SK-N-SH treated with all-trans-retinoic acid at 6 μM for 48 hours (cell line): ENCODE results near the gene CYP2W1.

Experiments
- ATAC-seq: fragments of 200-7000 bp; cut with Tn5 transposase; 3 replicates; pipeline ENCODE4 v1.9.1; 2020; ENCODE audit warnings: mild to moderate bottlenecking, moderate library complexity
- ARNTL ChIP-seq: fragments of 450-650 bp; formaldehyde crosslinking; IDR thresholded peaks from 2 replicates; pipeline ENCODE4 v1.5.0; 2020; ENCODE audit warnings: low read depth, mild to moderate bottlenecking, moderate library complexity, borderline replicate concordance
- BACH2 ChIP-seq: fragments of 250-450 bp; sonication (Bioruptor Pico); IDR thresholded peaks from 2 replicates; pipeline ENCODE4 v1.9.0; 2021; ENCODE audit warnings: mild to moderate bottlenecking, borderline replicate concordance
- CREB5 ChIP-seq: fragments of 250-450 bp; sonication (Bioruptor Pico); IDR thresholded peaks from 2 replicates; pipeline ENCODE4 v1.5.1; 2020; ENCODE audit warnings: low read depth, mild to moderate bottlenecking, moderate library complexity
- CSDC2 ChIP-seq: fragments of 250-450 bp; sonication (Bioruptor Pico); IDR thresholded peaks from 2 replicates; pipeline ENCODE4 v1.5.0; 2020; ENCODE audit warnings: mild to moderate bottlenecking, moderate library complexity
- ESRRG ChIP-seq: fragments of 250-450 bp; sonication (Bioruptor Pico); IDR thresholded peaks from 2 replicates; pipeline ENCODE4 v1.6.1; 2021; ENCODE audit warnings: mild to moderate bottlenecking
- GLIS3 ChIP-seq: fragments of 250-450 bp; sonication (Bioruptor Pico); IDR thresholded peaks from 2 replicates; pipeline ENCODE4 v1.5.0; 2020; ENCODE audit warnings: mild to moderate bottlenecking, moderate library complexity
- ISL1 ChIP-seq: fragments of 250-450 bp; sonication (Bioruptor Pico); IDR thresholded peaks from 2 replicates; pipeline ENCODE4 v2.1.2; 2022; ENCODE audit warnings: mild to moderate bottlenecking, moderate library complexity
- OSR1 ChIP-seq: fragments of 250-450 bp; sonication (Bioruptor Pico); IDR thresholded peaks from 2 replicates; pipeline ENCODE4 v1.8.0; 2022; ENCODE audit warnings: moderate library complexity, mild to moderate bottlenecking, inconsistent platforms
- PATZ1 ChIP-seq: fragments of 250-450 bp; sonication (Bioruptor Pico); IDR thresholded peaks from 2 replicates; pipeline ENCODE4 v1.8.0; 2020; ENCODE audit warnings: mild to moderate bottlenecking, moderate library complexity, borderline replicate concordance
- POU6F1 ChIP-seq: fragments of 250-450 bp; sonication (Bioruptor Pico); IDR thresholded peaks from 2 replicates; pipeline ENCODE4 v1.8.0; 2021; ENCODE audit warnings: low read depth, mild to moderate bottlenecking, moderate library complexity, borderline replicate concordance
- PPARA ChIP-seq: fragments of 250-450 bp; sonication (Bioruptor Pico); IDR thresholded peaks from 2 replicates; pipeline ENCODE4 v1.5.0; 2020; ENCODE audit warnings: mild to moderate bottlenecking, borderline replicate concordance
- RARB ChIP-seq: fragments of 250-450 bp; sonication (Bioruptor Pico); IDR thresholded peaks from 2 replicates; pipeline ENCODE4 v1.8.0; 2021; ENCODE audit warnings: mild to moderate bottlenecking, moderate library complexity
- SNAI2 ChIP-seq: fragments of 250-450 bp; sonication (Bioruptor Pico); IDR thresholded peaks from 2 replicates; pipeline ENCODE4 v1.5.0; 2020; ENCODE audit warnings: mild to moderate bottlenecking, moderate library complexity
- TSHZ2 ChIP-seq: fragments of 250-450 bp; sonication (Bioruptor Pico); IDR thresholded peaks from 2 replicates; pipeline ENCODE4 v1.5.0; 2020; ENCODE audit warnings: mild to moderate bottlenecking, moderate library complexity
- ZC3H10 ChIP-seq: fragments of 250-450 bp; sonication (Bioruptor Pico); IDR thresholded peaks from 2 replicates; pipeline ENCODE4 v1.5.1; 2021; ENCODE audit warnings: mild to moderate bottlenecking, moderate library complexity
- ZFP3 ChIP-seq: fragments of 250-450 bp; sonication (Bioruptor Pico); IDR thresholded peaks from 2 replicates; pipeline ENCODE4 v1.5.0; 2020; ENCODE audit warnings: mild to moderate bottlenecking, moderate library complexity
- ZFP30 ChIP-seq: fragments of 450-650 bp; formaldehyde crosslinking; IDR thresholded peaks from 2 replicates; pipeline ENCODE4 v1.5.0; 2022; ENCODE audit warnings: mild to moderate bottlenecking, moderate library complexity
- ZNF565 ChIP-seq: fragments of 450-650 bp; formaldehyde crosslinking; conservative IDR thresholded peaks from 2 replicates; pipeline ENCODE4 v1.5.0; 2020; ENCODE audit warnings: low read depth, mild to moderate bottlenecking, moderate library complexity
- ZNF8 ChIP-seq: fragments of 450-650 bp; formaldehyde crosslinking; IDR thresholded peaks from 2 replicates; pipeline ENCODE4 v1.5.0; 2020; ENCODE audit warnings: mild to moderate bottlenecking, moderate library complexity
- TF ChIP-seq, protein P1 (sequence below): fragments of 250-450 bp; sonication (Bioruptor Pico); IDR thresholded peaks from 2 replicates; pipeline ENCODE4 v1.5.1; 2021; ENCODE audit warnings: mild to moderate bottlenecking, moderate library complexity

CYP2W1 gene

DNA sequence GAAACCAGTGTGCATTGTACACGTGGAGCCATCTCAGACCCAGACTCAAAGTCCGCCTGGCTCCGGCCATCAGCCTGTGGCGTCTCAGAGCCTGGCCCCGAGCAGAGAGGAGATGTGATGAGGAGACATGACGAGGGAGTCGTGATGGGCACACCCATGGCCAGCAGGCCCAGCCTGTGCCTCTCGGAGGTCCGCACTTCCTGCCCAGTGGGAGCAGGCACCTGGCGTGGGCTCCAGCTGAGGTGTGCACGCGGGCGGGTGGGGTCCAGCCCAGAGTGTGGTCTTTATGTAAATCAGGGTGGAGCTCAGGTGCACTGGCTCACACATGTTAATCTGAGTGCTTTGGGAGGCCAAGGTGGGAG lies 35.3 kb downstream of the CYP2W1 start (continued):
- TF ChIP-seq CREB5 (no peak), ZNF565 (no peak), CSDC2 (CRISPR knock-in tag) (no peak), RARB (no peak), ZC3H10 (CRISPR knock-in tag) (no peak), OSR1 (CRISPR knock-in tag) (no peak), ZFP3 (CRISPR knock-in tag) (no peak), ISL1 (CRISPR knock-in tag) (no peak), ESRRG (no peak), TSHZ2 (CRISPR knock-in tag) (no peak)

GRCh38 chr7:1019255-1019785 lies 36.3 kb downstream of the CYP2W1 start:
- TF ChIP-seq ZC3H10 (CRISPR knock-in tag) (no peak), ARNTL (CRISPR knock-in tag) (no peak)
- no peak for ATAC-seq

DNA sequence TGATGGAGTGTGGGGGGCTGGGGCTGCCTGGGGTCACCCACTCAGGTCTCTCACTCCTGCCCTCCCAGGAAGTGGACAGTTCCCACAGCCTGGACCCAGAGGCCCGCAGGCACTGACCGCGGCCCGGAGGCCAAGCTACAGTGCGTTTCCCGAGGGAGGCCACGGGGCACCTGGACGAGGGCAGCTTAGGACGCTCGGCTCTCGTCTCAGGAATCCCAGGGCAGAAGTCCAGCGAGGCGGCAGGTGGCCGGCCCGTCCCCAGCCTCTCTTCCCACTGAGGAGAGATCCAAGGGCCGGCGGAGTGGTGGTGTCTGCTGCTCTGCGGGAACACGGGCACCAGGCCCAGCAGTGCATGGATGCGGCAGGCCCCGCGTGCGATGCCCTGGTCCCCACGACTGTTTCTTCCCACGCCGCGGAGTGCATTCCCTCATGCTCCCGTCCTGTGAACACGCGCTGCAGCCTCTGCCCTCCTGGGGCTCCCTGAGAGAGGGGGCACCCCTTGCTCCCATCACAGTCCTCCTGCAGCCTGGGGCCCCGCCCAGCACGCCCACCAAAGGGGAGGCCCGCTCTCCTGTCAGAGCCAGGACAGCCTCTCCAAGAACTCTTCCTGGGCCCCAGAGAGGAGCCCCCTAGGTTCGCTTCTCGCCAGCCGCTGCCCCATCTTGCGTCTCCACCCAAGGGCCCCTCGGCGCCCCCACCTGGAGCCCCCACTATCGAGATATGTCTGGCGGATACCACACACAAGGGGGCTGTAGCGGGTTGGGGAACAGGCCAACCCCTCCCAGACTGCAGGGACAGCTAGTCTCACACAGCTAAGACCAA lies 37.0 kb downstream of the CYP2W1 start:
- ATAC-seq: no peak
- TF ChIP-seq CREB5: no peak
- TF ChIP-seq ZFP30 (CRISPR knock-in tag): no peak
- TF ChIP-seq BACH2 (CRISPR knock-in tag): no peak
- TF ChIP-seq ARNTL (CRISPR knock-in tag): no peak
- TF ChIP-seq ZC3H10 (CRISPR knock-in tag): no peak
- no peak for TF ChIP-seq TSHZ2 (CRISPR knock-in tag)
- TF ChIP-seq ZNF565: no peak
- no peak for TF ChIP-seq ISL1 (CRISPR knock-in tag)
- no peak for TF ChIP-seq GLIS3 (CRISPR knock-in tag)
- TF ChIP-seq CSDC2 (CRISPR knock-in tag): no peak
- TF ChIP-seq ESRRG: no peak
- no peak for TF ChIP-seq POU6F1
- TF ChIP-seq, protein P1, sequence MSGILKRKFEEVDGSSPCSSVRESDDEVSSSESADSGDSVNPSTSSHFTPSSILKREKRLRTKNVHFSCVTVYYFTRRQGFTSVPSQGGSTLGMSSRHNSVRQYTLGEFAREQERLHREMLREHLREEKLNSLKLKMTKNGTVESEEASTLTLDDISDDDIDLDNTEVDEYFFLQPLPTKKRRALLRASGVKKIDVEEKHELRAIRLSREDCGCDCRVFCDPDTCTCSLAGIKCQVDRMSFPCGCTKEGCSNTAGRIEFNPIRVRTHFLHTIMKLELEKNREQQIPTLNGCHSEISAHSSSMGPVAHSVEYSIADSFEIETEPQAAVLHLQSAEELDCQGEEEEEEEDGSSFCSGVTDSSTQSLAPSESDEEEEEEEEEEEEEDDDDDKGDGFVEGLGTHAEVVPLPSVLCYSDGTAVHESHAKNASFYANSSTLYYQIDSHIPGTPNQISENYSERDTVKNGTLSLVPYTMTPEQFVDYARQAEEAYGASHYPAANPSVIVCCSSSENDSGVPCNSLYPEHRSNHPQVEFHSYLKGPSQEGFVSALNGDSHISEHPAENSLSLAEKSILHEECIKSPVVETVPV (CRISPR knock-in tag): no peak
- no peak for TF ChIP-seq SNAI2 (CRISPR knock-in tag)
- no peak for TF ChIP-seq ZFP3 (CRISPR knock-in tag)
- no peak for TF ChIP-seq ZNF8
- no peak for TF ChIP-seq PATZ1 (CRISPR knock-in tag)
- TF ChIP-seq PPARA: no peak
- no peak for TF ChIP-seq RARB
- TF ChIP-seq, all 23 proteins: peak for 0
